Kidney epithelial cell (primary cell): ENCODE results near the gene IGSF21. TPM values are rescaled to one million over a fixed set of nuclear protein-coding genes. Genes with fewer than 3 reads are reported as not detected.

Source experiments
- DNase-seq: peaks from one replicate; pipeline ENCODE4 v3.0.0-alpha.2; 2010; ENCODE audit warnings: low read depth
- H3K27me3 ChIP-seq: 2 replicates; pipeline ENCODE4 v1.6.0; 2011; ENCODE audit warnings: low read length; ENCODE audit not compliant: control insufficient read depth, insufficient read depth
- H3K36me3 ChIP-seq: 2 replicates; pipeline ENCODE4 v1.5.1; 2011; ENCODE audit warnings: low read length; ENCODE audit not compliant: control insufficient read depth, insufficient read depth
- H3K4me3 ChIP-seq: 2 replicates; pipeline ENCODE4 v1.5.1; 2011; ENCODE audit warnings: low read depth, mild to moderate bottlenecking, control low read depth, low read length
- CTCF ChIP-seq: IDR thresholded peaks from 2 replicates; pipeline ENCODE4 v1.5.1; 2011; ENCODE audit warnings: mild to moderate bottlenecking, moderate library complexity, low read length, control low read depth, inconsistent platforms; ENCODE audit not compliant: insufficient read depth, poor library complexity, severe bottlenecking
- total RNA-seq: library from RNA; depleted of rRNA; stranded (reverse); fragments of >200 nt; gene quantifications from 2 replicates; pipeline ENCODE4 v1.2.3, GENCODE V29; 2015

The IGSF21 gene
- total RNA-seq, 1 donor from 2014 or later: not detected

GRCh38 chr1:18151436-18152122 is 44.0 kb downstream of the IGSF21 start:
- TF ChIP-seq CTCF: no peak
- H3K27me3 ChIP-seq: peaks cover 3% of the 10 kb centered on the region
- DNase-seq: no peak
- no peaks in the 10 kb centered on the region for H3K36me3 ChIP-seq
- H3K4me3 ChIP-seq: no peak overlapping the region

GRCh38 chr1:18154430-18155194 is 47.0 kb downstream of the IGSF21 start:
- H3K36me3 ChIP-seq: no peaks in the 10 kb centered on the region
- H3K27me3 ChIP-seq: peaks cover 3% of the 10 kb centered on the region
- no peak overlapping the region for H3K4me3 ChIP-seq
- DNase-seq: no peak
- no peak for TF ChIP-seq CTCF

GRCh38 chr1:18155881-18156385 is 48.3 kb downstream of the IGSF21 start:
- no peak for TF ChIP-seq CTCF

GRCh38 chr1:18157352-18157751 is 49.8 kb downstream of the IGSF21 start:
- DNase-seq: no peak
- H3K36me3 ChIP-seq: no peaks in the 10 kb centered on the region
- no peak for TF ChIP-seq CTCF
- H3K4me3 ChIP-seq: no peak overlapping the region
- H3K27me3 ChIP-seq: peaks cover 3% of the 10 kb centered on the region

More at GRCh38 chr1:18155881-18156385, 48.3 kb downstream of the IGSF21 start:
- Histone ChIP-seq H3K36me3 (no peaks in the 10 kb centered on the region), H3K27me3 (peaks cover 3% of the 10 kb centered on the region), H3K4me3 (no peak overlapping the region)
- no peak for DNase-seq

- peaks cover 3% of the 10 kb centered on the region for H3K27me3 ChIP-seq
- DNase-seq: no peak
- H3K4me3 ChIP-seq: no peak overlapping the region
- H3K36me3 ChIP-seq: no peaks in the 10 kb centered on the region
- TF ChIP-seq CTCF: no peak
These were observed 50.4 kb downstream of the IGSF21 start for GRCh38 chr1:18157968-18158367.
